Right lobe of liver (tissue), 4 donors: ENCODE results near the gene FAM240A.

Experiments used
- POLR2A ChIP-seq: fragments of 450-650 bp; IDR thresholded peaks from one replicate; pipeline ENCODE4 v1.6.1; 2017; ENCODE audit warnings: antibody characterized with exemption, mild to moderate bottlenecking
- TF ChIP-seq, protein P1 (sequence below), 4 donors: fragments of 200-600 bp in 3 of 4; fragments of 450-650 bp in 1 of 4; IDR thresholded peaks; one replicate each; pipeline versions ENCODE4 v1.5.1 to v1.8.0; 2016 to 2022; ENCODE audit warnings: antibody characterized with exemption in 4 of 4, mild to moderate bottlenecking in 2 of 4
- donor health status: DM: no; HTN: no; CAD: no.
- donor health status: DM: no; HTN: no; CAD: no.
- donor health status: DM: no; HTN: yes; CAD: no.

GRCh38 chr3:46629551-46630517 is 17.5 kb downstream of the FAM240A start:
- TF ChIP-seq, protein P1, sequence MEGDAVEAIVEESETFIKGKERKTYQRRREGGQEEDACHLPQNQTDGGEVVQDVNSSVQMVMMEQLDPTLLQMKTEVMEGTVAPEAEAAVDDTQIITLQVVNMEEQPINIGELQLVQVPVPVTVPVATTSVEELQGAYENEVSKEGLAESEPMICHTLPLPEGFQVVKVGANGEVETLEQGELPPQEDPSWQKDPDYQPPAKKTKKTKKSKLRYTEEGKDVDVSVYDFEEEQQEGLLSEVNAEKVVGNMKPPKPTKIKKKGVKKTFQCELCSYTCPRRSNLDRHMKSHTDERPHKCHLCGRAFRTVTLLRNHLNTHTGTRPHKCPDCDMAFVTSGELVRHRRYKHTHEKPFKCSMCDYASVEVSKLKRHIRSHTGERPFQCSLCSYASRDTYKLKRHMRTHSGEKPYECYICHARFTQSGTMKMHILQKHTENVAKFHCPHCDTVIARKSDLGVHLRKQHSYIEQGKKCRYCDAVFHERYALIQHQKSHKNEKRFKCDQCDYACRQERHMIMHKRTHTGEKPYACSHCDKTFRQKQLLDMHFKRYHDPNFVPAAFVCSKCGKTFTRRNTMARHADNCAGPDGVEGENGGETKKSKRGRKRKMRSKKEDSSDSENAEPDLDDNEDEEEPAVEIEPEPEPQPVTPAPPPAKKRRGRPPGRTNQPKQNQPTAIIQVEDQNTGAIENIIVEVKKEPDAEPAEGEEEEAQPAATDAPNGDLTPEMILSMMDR (IDR thresholded peaks at IDR 0.05): peak; percentile 82 to 93 (median 88)
- no peak for TF ChIP-seq POLR2A
